GM12878 (cell line): ENCODE data around the gene SLC2A1. TPM values are rescaled to one million over a fixed set of nuclear protein-coding genes. Genes with fewer than 3 reads are reported as not detected.

Source experiments
- ATAC-seq: fragments of 200-7000 bp; cut with Tn5 transposase; 3 replicates; pipeline ENCODE4 v1.9.1; 2020; ENCODE audit warnings: mild to moderate bottlenecking, moderate library complexity
- BruUV-seq: library from RNA; stranded (reverse); fragments of 400-500 nt; replicated peaks from 2 replicates; lab custom pipeline; 2021; lab: Mats Ljungman, UMichigan
- CTCF ChIA-PET: fragments of 300-600 bp; sonication (Branson Sonifier 250); formaldehyde crosslinking; extraction: SDS; loops from one replicate; lab custom pipeline; 2021; ENCODE audit warnings: inconsistent platforms; lab: Yijun Ruan, JAX
- POLR2A ChIA-PET: fragments of 350-600 bp; formaldehyde crosslinking; extraction: SDS; loops from one replicate; lab custom pipeline; 2021; ENCODE audit warnings: inconsistent platforms; lab: Charles Lee
- RAD21 ChIA-PET: fragments of 300-600 bp; sonication (Branson Sonifier 250); formaldehyde crosslinking; loops from one replicate; lab custom pipeline; 2023; ENCODE audit warnings: antibody characterized with exemption; ENCODE audit not compliant: unreplicated experiment; lab: Charles Lee
- SMC1A ChIA-PET: fragments of 300-600 bp; sonication (Branson Sonifier 250); formaldehyde crosslinking; loops from one replicate; lab custom pipeline; 2023; ENCODE audit not compliant: unreplicated experiment, uncharacterized antibody; lab: Charles Lee
- DNase-seq: peaks from one replicate; pipeline ENCODE4 v3.0.0-alpha.2; 2011; ENCODE audit warnings: low read depth, low spot score
- FAIRE-seq: peaks from 3 replicates; lab custom pipeline; 2011; peaks lifted over from hg19 to GRCh38; lab: Jason Lieb, UNC
- H2AFZ ChIP-seq: 2 replicates; pipeline ENCODE4 v1.6.0; 2011; ENCODE audit warnings: low read depth, low read length, control low read depth; ENCODE audit not compliant: control insufficient read depth
- H3K27ac ChIP-seq: 2 replicates; pipeline ENCODE4 v1.5.1; 2011; ENCODE audit warnings: control low read depth; ENCODE audit not compliant: control insufficient read depth, insufficient read depth
- H3K27me3 ChIP-seq, 2 experiments: replicated peaks in 1 of 2; 2 replicates each; pipeline versions ENCODE4 v1.6.0 to v1.6.1; 2011; ENCODE audit warnings: low read length in 1 of 2; ENCODE audit not compliant: control insufficient read depth in 2 of 2, insufficient read depth in 2 of 2
- H3K36me3 ChIP-seq, 2 experiments: 2 replicates each; pipeline ENCODE4 v1.5.1; 2011; ENCODE audit warnings: low read length in 1 of 2; ENCODE audit not compliant: control insufficient read depth in 2 of 2, insufficient read depth in 2 of 2
- H3K4me1 ChIP-seq: 2 replicates; pipeline ENCODE4 v1.6.1; 2011; ENCODE audit warnings: mild to moderate bottlenecking, low read length, moderate library complexity, mixed read lengths; ENCODE audit not compliant: control insufficient read depth, insufficient read depth
- H3K4me2 ChIP-seq: 2 replicates; pipeline ENCODE4 v1.6.0; 2011; ENCODE audit warnings: control low read depth; ENCODE audit not compliant: control insufficient read depth, insufficient read depth
- H3K4me3 ChIP-seq: fragments of 200-600 bp; sonication (generic); 2 replicates; pipeline ENCODE4 v1.5.1; 2016
- H3K79me2 ChIP-seq: 2 replicates; pipeline ENCODE4 v1.6.0; 2011; ENCODE audit warnings: low read length; ENCODE audit not compliant: control insufficient read depth, insufficient read depth
- H3K9ac ChIP-seq: 2 replicates; pipeline ENCODE4 v1.8.0; 2011; ENCODE audit warnings: low read length, control low read depth, mixed read lengths; ENCODE audit not compliant: control insufficient read depth, insufficient read depth
- H3K9me3 ChIP-seq: replicated peaks from 3 replicates; pipeline ENCODE4 v1.5.1; 2011; ENCODE audit warnings: mild to moderate bottlenecking, low read length; ENCODE audit not compliant: control insufficient read depth, insufficient read depth
- H4K20me1 ChIP-seq: 2 replicates; pipeline ENCODE4 v1.6.0; 2011; ENCODE audit not compliant: control insufficient read depth, insufficient read depth
- BCL11A ChIP-seq: IDR thresholded peaks from 2 replicates; pipeline ENCODE4 v1.6.1; 2011; ENCODE audit warnings: low read depth, low read length
- CBX3 ChIP-seq: fragments of 200-600 bp; sonication (generic); IDR thresholded peaks from 2 replicates; pipeline ENCODE4 v1.6.1; 2016; ENCODE audit warnings: low read depth, borderline replicate concordance
- CBX5 ChIP-seq: sonication (generic); IDR thresholded peaks from 2 replicates; pipeline ENCODE4 v1.6.1; 2016; ENCODE audit warnings: low read depth, moderate library complexity, mild to moderate bottlenecking, inconsistent platforms
- CEBPB ChIP-seq, 2 experiments: fragments of 150-350 bp in 1 of 2; IDR thresholded peaks; 2 replicates each; pipeline ENCODE4 v1.6.1; 2012 to 2014; ENCODE audit warnings: low read depth in 2 of 2, low read length in 2 of 2, borderline replicate concordance in 1 of 2, inconsistent platforms in 1 of 2
- CHD2 ChIP-seq: IDR thresholded peaks from 2 replicates; pipeline ENCODE4 v1.6.1; 2011; ENCODE audit warnings: low read depth, low read length, improper control_type of control experiment, borderline replicate concordance
- CHD4 ChIP-seq: fragments of 200-600 bp; sonication (generic); IDR thresholded peaks from 2 replicates; pipeline ENCODE4 v1.6.1; 2016; ENCODE audit warnings: mild to moderate bottlenecking
- CREM ChIP-seq: IDR thresholded peaks from 2 replicates; pipeline ENCODE4 v1.6.1; 2014; ENCODE audit warnings: antibody characterized with exemption, low read depth
- HDAC6 ChIP-seq: fragments of 200-600 bp; sonication (generic); IDR thresholded peaks from one replicate; pipeline ENCODE4 v1.8.0; 2017; ENCODE audit warnings: antibody characterized with exemption; ENCODE audit not compliant: unreplicated experiment
- KAT2A ChIP-seq: conservative IDR thresholded peaks from 2 replicates; pipeline ENCODE4 v1.6.1; 2011; ENCODE audit warnings: low read depth, low read length; ENCODE audit not compliant: control insufficient read depth
- MEF2A ChIP-seq: IDR thresholded peaks from 2 replicates; pipeline ENCODE4 v1.6.1; 2011; ENCODE audit warnings: low read depth, mild to moderate bottlenecking, low read length, moderate library complexity; ENCODE audit not compliant: insufficient read depth
- MYB ChIP-seq: fragments of 150-350 bp; IDR thresholded peaks from 2 replicates; pipeline ENCODE4 v1.6.1; 2014; ENCODE audit warnings: mild to moderate bottlenecking, low read depth, low read length, borderline replicate concordance
- RCOR1 ChIP-seq: conservative IDR thresholded peaks from 2 replicates; pipeline ENCODE4 v1.6.1; 2012; ENCODE audit warnings: low read depth, low read length, improper control_type of control experiment
- RELA ChIP-seq: fragments of 450-650 bp; IDR thresholded peaks from 2 replicates; pipeline ENCODE4 v1.8.0; 2014; ENCODE audit warnings: borderline replicate concordance; ENCODE audit not compliant: partially characterized antibody
- RUNX3 ChIP-seq: IDR thresholded peaks from 2 replicates; pipeline ENCODE4 v1.6.1; 2012; ENCODE audit warnings: low read length, inconsistent platforms
- TCF7 ChIP-seq: IDR thresholded peaks from 2 replicates; pipeline ENCODE4 v1.6.1; 2014; ENCODE audit warnings: antibody characterized with exemption, borderline replicate concordance
- USF1 ChIP-seq: IDR thresholded peaks from 2 replicates; pipeline ENCODE4 v1.6.1; 2011; ENCODE audit warnings: borderline replicate concordance, low read depth, mild to moderate bottlenecking, moderate library complexity, mixed read lengths, low read length; ENCODE audit not compliant: insufficient read depth; ENCODE audit errors: extremely low read length
- WGBS: methylation state at CpG from one replicate; pipeline ENCODE4 v1.1.6; 2016; ENCODE audit warnings: low lambda C conversion rate; ENCODE audit not compliant: insufficient replicate concordance, insufficient coverage; ENCODE audit errors: missing lambda C conversion rate; 5-methylcytosine and 5-hydroxymethylcytosine counted together
- in situ Hi-C: fragments of 300-500 bp; cut with MboI; formaldehyde crosslinking; loops from 9 replicates; pipeline ENCODE4 v1.14.3; 2018; ENCODE audit warnings: mixed read lengths
- intact Hi-C: fragments of 100-400 bp; cut with micrococcal nuclease; formaldehyde crosslinking; loops from one replicate; pipeline ENCODE4 v1.14.2; 2022; ENCODE audit not compliant: unreplicated experiment
- polyA plus RNA-seq, 11 experiments: library from polyadenylated mRNA; depleted of rRNA in 4 of 11; unstranded in 6 of 11; stranded (reverse) in 5 of 11; fragments of >200 nt; fragmentation: Nextera tagmentation in 4 of 11; fragmentation: Illumina TruSeq in 1 of 11; extraction: Ambion mirVana in 4 of 11; extraction: Trizol in 1 of 11; gene quantifications; 1 replicate in 1 of 11; 2 replicates in 10 of 11; pipeline versions ENCODE4 v1.2.1 to v1.2.3, GENCODE V29; 2011 to 2016; ENCODE audit warnings: inconsistent platforms in 2 of 11, missing spikeins in 2 of 11, low read depth in 1 of 11
- total RNA-seq, 4 experiments: library from RNA; depleted of rRNA in 3 of 4; stranded (reverse); fragments of >200 nt in 3 of 4; fragmentation: Illumina TruSeq in 1 of 4; extraction: Trizol in 1 of 4; gene quantifications; 2 replicates each; pipeline versions ENCODE4 v1.2.1 to v1.2.3, GENCODE V29; 2013 to 2021
- TF ChIP-seq, protein P1 (sequence below): fragments of 450-650 bp; IDR thresholded peaks from 2 replicates; pipeline ENCODE4 v1.6.1; 2017; ENCODE audit warnings: mild to moderate bottlenecking, moderate library complexity
- TF ChIP-seq, protein P2 (sequence below): fragments of 450-650 bp; IDR thresholded peaks from 2 replicates; pipeline ENCODE4 v1.6.1; 2017; ENCODE audit warnings: borderline replicate concordance

The SLC2A1 gene
- total and polyA plus RNA-seq, 10 of the 15 experiments (the other 5 are each of a cell fraction or from before 2014, with no cell fraction given), result 5.7 to 66.0 (median 44.2) TPM

DNA sequence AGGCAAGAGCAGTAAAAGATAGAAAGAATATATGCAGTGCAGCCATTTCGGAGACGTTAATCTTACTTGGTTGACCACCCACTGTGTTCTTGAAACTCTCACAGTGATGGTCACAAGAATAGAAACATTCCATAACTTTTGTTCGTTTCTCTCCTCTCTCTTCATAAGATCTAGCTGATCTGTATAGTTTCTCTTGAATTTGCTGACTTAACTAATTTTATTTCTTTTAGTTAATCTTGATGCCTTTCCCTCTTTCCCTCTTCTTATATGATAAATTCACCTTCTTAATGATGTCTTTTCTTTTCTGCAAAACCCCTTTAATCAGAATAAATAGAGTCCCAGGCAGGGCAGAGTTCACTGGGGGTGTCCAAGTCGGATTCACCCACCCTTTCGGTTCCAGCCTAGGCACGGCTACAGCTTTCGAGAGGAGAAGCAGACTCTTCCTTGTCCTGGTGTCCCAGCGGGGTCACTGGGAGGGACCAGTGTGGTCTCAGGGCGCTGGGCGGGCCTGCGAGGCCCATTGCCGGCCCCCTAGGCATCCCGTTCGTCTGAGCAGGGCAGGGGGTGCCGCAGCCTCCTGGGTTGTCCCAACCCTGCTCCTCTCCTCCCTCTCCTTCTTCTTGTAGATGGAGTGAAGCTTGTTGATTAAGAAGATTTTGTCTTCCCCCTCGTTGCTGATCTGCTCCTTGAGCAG, 72.5 kb downstream of the SLC2A1 start:
- FAIRE-seq (no peak), ATAC-seq (no peak), DNase-seq (no peak)
- Histone ChIP-seq H3K27me3 (no peaks in the 10 kb centered on the region), H4K20me1 (no peaks in the 10 kb centered on the region), H3K79me2 (no peaks in the 10 kb centered on the region), H3K4me1 (no peaks in the 10 kb centered on the region), H3K4me3 (no peak overlapping the region), H3K36me3 (no peaks in the 10 kb centered on the region), H3K4me2 (no peak overlapping the region), H3K9ac (no peak overlapping the region), H3K9me3 (no peaks in the 10 kb centered on the region), H3K27ac (no peak overlapping the region), H2AFZ (no peak overlapping the region)
- ChIA-PET CTCF (no interaction called here), RAD21 (no interaction called here), SMC1A (no interaction called here), POLR2A (no interaction called here)
- in situ Hi-C loops (no loop called here), intact Hi-C loops (no loop called here)
- WGBS, result 35% methylated on average over 16 of the region's 16 CpGs
- TF ChIP-seq, protein P1, sequence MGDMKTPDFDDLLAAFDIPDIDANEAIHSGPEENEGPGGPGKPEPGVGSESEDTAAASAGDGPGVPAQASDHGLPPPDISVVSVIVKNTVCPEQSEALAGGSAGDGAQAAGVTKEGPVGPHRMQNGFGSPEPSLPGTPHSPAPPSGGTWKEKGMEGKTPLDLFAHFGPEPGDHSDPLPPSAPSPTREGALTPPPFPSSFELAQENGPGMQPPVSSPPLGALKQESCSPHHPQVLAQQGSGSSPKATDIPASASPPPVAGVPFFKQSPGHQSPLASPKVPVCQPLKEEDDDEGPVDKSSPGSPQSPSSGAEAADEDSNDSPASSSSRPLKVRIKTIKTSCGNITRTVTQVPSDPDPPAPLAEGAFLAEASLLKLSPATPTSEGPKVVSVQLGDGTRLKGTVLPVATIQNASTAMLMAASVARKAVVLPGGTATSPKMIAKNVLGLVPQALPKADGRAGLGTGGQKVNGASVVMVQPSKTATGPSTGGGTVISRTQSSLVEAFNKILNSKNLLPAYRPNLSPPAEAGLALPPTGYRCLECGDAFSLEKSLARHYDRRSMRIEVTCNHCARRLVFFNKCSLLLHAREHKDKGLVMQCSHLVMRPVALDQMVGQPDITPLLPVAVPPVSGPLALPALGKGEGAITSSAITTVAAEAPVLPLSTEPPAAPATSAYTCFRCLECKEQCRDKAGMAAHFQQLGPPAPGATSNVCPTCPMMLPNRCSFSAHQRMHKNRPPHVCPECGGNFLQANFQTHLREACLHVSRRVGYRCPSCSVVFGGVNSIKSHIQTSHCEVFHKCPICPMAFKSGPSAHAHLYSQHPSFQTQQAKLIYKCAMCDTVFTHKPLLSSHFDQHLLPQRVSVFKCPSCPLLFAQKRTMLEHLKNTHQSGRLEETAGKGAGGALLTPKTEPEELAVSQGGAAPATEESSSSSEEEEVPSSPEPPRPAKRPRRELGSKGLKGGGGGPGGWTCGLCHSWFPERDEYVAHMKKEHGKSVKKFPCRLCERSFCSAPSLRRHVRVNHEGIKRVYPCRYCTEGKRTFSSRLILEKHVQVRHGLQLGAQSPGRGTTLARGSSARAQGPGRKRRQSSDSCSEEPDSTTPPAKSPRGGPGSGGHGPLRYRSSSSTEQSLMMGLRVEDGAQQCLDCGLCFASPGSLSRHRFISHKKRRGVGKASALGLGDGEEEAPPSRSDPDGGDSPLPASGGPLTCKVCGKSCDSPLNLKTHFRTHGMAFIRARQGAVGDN, result no peak
- no peak for TF ChIP-seq RELA
- no peak for TF ChIP-seq CREM
- TF ChIP-seq CEBPB (IDR thresholded peaks at IDR 0.05; ENCODE audit: borderline replicate concordance in 1 of 2, low read depth in 2 of 2, low read length in 2 of 2), result no peak
- no peak for TF ChIP-seq CHD4
- TF ChIP-seq, protein P2, sequence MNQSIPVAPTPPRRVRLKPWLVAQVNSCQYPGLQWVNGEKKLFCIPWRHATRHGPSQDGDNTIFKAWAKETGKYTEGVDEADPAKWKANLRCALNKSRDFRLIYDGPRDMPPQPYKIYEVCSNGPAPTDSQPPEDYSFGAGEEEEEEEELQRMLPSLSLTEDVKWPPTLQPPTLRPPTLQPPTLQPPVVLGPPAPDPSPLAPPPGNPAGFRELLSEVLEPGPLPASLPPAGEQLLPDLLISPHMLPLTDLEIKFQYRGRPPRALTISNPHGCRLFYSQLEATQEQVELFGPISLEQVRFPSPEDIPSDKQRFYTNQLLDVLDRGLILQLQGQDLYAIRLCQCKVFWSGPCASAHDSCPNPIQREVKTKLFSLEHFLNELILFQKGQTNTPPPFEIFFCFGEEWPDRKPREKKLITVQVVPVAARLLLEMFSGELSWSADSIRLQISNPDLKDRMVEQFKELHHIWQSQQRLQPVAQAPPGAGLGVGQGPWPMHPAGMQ, result no peak
- no peak for TF ChIP-seq CBX3
- no peak for TF ChIP-seq MEF2A
- TF ChIP-seq MYB, result no peak
- no peak for TF ChIP-seq HDAC6
- no peak for TF ChIP-seq USF1
- no peak for TF ChIP-seq RCOR1
- no peak for TF ChIP-seq KAT2A
- TF ChIP-seq TCF7, result no peak
- no peak for TF ChIP-seq RUNX3
- TF ChIP-seq CBX5, result no peak
- TF ChIP-seq BCL11A, result no peak
- no peak for TF ChIP-seq CHD2
- no TSS peak for BruUV-seq
